Activated CD4-positive, alpha-beta memory T cell treated with anti-CD3 and anti-CD28 coated beads for 36 hours (primary cell): Measurements from ENCODE around the gene SNTG2. TPM values are rescaled to one million over a fixed set of nuclear protein-coding genes. Genes with fewer than 3 reads are reported as not detected.

Source experiments
- CTCF ChIA-PET: fragments of 350-600 bp; sonication (Branson Sonifier 250); formaldehyde crosslinking; loops from one replicate; lab custom pipeline; 2021; ENCODE audit warnings: antibody characterized with exemption, inconsistent platforms; lab: Charles Lee
- POLR2A ChIA-PET: fragments of 350-600 bp; sonication (Branson Sonifier 250); formaldehyde crosslinking; loops from one replicate; lab custom pipeline; 2021; ENCODE audit warnings: antibody characterized with exemption; lab: Charles Lee
- DNase-seq: peaks from one replicate; pipeline ENCODE4 v3.0.0-alpha.2; 2020
- H3K27ac Mint-ChIP-seq: one replicate; pipeline ENCODE4 v1.8.0; 2021; ENCODE audit warnings: mixed read lengths
- H3K27me3 Mint-ChIP-seq: one replicate; pipeline ENCODE4 v1.8.0; 2021; ENCODE audit warnings: mixed read lengths
- H3K36me3 Mint-ChIP-seq: one replicate; pipeline ENCODE4 v1.8.0; 2021; ENCODE audit warnings: mixed read lengths
- H3K4me1 Mint-ChIP-seq: one replicate; pipeline ENCODE4 v1.8.0; 2021; ENCODE audit warnings: low read depth, mixed read lengths
- H3K4me3 Mint-ChIP-seq: one replicate; pipeline ENCODE4 v1.8.0; 2021; ENCODE audit warnings: mild to moderate bottlenecking, mixed read lengths
- H3K9me3 Mint-ChIP-seq: one replicate; pipeline ENCODE4 v1.8.0; 2021; ENCODE audit warnings: mixed read lengths
- intact Hi-C: fragments of 100-400 bp; cut with micrococcal nuclease; formaldehyde crosslinking; loops from one replicate; pipeline ENCODE4 v1.15.1; 2023
- total RNA-seq, 2 experiments: library from RNA; stranded (reverse); gene quantifications; one replicate each; pipeline ENCODE4 v1.2.3, GENCODE V29; 2021

Gene SNTG2
- total RNA-seq, 2 experiments from 2014 or later, result 0.67 to 0.94 TPM

DNA sequence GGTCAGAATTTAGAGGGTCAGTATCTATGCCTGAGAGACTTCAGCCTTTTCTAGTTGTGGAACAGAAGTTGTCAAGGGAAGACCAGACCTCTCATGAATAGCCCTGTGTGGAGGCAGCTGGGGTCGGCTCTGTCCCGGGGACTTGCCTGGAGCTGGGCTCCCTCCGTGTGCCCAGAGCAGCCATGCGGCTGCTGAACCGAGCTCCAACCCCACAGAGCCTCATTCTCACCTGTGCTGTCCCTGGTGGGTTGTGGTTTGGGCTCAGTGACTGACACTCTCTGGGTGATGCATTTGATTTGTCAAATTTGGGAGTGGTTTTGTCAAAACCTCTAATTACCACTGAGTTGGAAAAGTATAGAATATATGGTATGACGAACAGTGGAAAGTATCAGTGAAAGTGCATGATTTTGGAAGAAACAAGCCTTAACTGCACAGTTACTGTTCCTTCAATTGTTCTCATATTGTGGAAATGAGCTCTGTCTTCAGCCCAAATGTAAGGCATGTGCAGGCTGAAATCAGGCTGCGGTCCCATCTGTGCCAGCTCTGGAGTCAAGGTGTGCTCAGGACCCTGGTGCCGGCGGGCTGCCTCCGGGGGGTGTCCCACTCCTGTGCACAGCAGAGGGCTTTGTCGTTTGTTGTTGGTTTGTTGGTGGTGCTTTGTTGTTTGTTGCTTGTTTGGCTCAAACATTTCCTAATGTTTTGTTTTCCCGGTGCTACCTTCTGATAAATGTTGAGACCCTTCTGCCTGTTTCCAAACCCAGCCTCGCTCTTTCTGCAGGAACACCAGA is 200.3 kb downstream of the SNTG2 start:
- intact Hi-C loops, result no loop called here
- Mint-ChIP-seq H3K36me3 (no peaks in the 10 kb centered on the region), H3K4me1 (no peaks in the 10 kb centered on the region), H3K4me3 (no peak overlapping the region), H3K27ac (no peak overlapping the region), H3K27me3 (no peaks in the 10 kb centered on the region), H3K9me3 (no peaks in the 10 kb centered on the region)
- no peak for DNase-seq
- CTCF ChIA-PET, result no interaction called here
- POLR2A ChIA-PET, result no interaction called here

- Mint-ChIP-seq H3K36me3 (no peaks in the 10 kb centered on the region), H3K4me3 (no peak overlapping the region), H3K27me3 (no peaks in the 10 kb centered on the region), H3K4me1 (no peaks in the 10 kb centered on the region), H3K27ac (no peak overlapping the region), H3K9me3 (no peaks in the 10 kb centered on the region)
- ChIA-PET CTCF (no interaction called here), POLR2A (no interaction called here)
- DNase-seq, result no peak
- intact Hi-C loops, result no loop called here
Observed at GRCh38 chr2:1152375-1152774, 201.7 kb downstream of the SNTG2 start.

DNA sequence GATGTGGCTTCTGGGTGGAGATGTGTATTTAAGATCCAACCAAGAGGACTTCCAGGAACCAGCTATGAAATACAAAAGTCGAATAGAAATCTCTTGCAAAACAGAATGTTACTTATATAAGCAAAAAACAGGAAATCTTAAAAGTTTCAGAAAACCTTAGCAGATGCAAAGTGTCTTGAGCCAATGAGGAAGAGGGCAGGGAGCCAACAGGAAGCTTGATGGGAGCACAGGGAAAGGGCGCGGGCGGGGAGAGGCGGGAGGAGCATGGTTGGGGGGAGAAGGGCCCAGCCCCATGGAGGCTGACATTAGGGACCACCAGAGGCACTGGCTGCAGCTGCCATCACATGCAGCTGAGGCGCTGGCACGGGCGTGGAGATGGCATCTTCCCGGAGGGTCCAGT is 203.3 kb downstream of the SNTG2 start:
- no peaks in the 10 kb centered on the region for H3K27me3 Mint-ChIP-seq
- intact Hi-C loops, result no loop called here
- POLR2A ChIA-PET, result no interaction called here
- H3K9me3 Mint-ChIP-seq, result no peaks in the 10 kb centered on the region
- H3K4me1 Mint-ChIP-seq, result no peaks in the 10 kb centered on the region
- H3K4me3 Mint-ChIP-seq, result no peak overlapping the region
- CTCF ChIA-PET, result no interaction called here
- H3K27ac Mint-ChIP-seq, result no peak overlapping the region
- no peak for DNase-seq
- no peaks in the 10 kb centered on the region for H3K36me3 Mint-ChIP-seq

DNA sequence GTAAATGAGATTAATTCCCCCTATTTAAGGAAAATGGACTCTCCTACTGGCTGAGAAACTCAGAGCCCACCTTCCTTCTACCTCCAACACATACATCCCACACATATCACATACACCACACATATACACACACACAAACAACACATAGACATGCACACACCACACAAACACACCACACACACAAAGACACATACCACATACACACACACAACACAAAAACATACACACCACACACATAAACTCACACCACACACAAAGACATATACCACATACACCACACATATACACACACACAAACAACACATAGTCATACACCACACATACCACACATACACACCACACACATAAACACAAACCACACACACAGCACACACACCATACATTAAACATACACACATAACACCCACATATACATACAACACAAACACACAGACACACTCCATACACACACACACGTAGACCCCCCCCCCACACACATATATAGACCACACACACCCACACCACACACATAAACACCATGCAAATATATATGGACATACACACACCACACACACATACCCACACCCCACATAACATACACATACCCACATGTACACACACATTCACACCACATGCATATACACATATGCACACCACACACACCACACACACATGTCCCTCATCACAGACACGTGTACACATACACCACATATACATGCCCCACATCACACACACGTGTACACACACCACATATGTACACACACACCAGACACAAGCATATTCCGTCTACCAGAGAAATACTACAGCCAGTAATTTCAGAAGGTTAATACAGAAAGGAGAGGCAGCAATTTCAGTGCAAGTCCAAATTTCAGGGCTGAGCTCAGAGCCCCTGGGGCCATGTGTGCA is 204.3 kb downstream of the SNTG2 start:
- H3K36me3 Mint-ChIP-seq, result no peaks in the 10 kb centered on the region
- ChIA-PET POLR2A (no interaction called here), CTCF (no interaction called here)

GRCh38 chr2:1156059-1156458 is 205.4 kb downstream of the SNTG2 start:
- DNase-seq, result no peak
- Mint-ChIP-seq H3K4me3 (no peak overlapping the region), H3K36me3 (no peaks in the 10 kb centered on the region), H3K27ac (no peak overlapping the region), H3K4me1 (no peaks in the 10 kb centered on the region), H3K27me3 (no peaks in the 10 kb centered on the region), H3K9me3 (no peaks in the 10 kb centered on the region)
- intact Hi-C loops, result no loop called here
- ChIA-PET POLR2A (no interaction called here), CTCF (no interaction called here)

More for the DNA sequence above, 204.3 kb downstream of the SNTG2 start:
- H3K4me1 Mint-ChIP-seq, result no peaks in the 10 kb centered on the region
- no peaks in the 10 kb centered on the region for H3K27me3 Mint-ChIP-seq
- no peak for DNase-seq
- no peak overlapping the region for H3K27ac Mint-ChIP-seq
- intact Hi-C loops, result no loop called here
- H3K4me3 Mint-ChIP-seq, result no peak overlapping the region
- H3K9me3 Mint-ChIP-seq, result no peaks in the 10 kb centered on the region

- ChIA-PET POLR2A (no interaction called here), CTCF (no interaction called here)
- Mint-ChIP-seq H3K9me3 (no peaks in the 10 kb centered on the region), H3K36me3 (no peaks in the 10 kb centered on the region), H3K4me1 (no peaks in the 10 kb centered on the region), H3K4me3 (no peak overlapping the region), H3K27me3 (no peaks in the 10 kb centered on the region), H3K27ac (no peak overlapping the region)
- intact Hi-C loops, result no loop called here
- DNase-seq, result no peak
Observed at GRCh38 chr2:1156531-1156930, 205.9 kb downstream of the SNTG2 start.

DNA sequence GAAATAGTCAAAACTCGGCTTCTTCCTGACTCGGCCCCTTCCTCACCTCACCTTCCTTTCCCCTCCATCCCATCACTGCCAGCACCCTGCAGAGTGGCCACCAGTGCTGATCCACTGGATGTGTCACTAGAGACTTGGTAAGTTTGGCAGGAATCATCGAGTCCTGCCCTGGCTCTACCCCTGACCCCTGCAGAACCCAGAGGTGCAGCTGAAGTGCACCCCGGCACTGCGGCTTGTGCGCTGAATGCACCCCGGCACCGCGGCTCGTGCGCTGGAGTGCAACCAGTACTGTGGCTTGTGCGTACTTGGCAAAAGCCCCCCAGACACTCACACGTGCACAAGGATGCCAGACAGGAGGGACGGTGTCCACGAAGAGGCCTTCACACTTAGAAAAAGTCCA is 206.5 kb downstream of the SNTG2 start:
- POLR2A ChIA-PET, result no interaction called here
- H3K27me3 Mint-ChIP-seq, result no peaks in the 10 kb centered on the region
- intact Hi-C loops, result no loop called here
- DNase-seq, result no peak
- no peaks in the 10 kb centered on the region for H3K9me3 Mint-ChIP-seq
- no peak overlapping the region for H3K4me3 Mint-ChIP-seq
- H3K27ac Mint-ChIP-seq, result no peak overlapping the region
- no peaks in the 10 kb centered on the region for H3K4me1 Mint-ChIP-seq
- CTCF ChIA-PET, result no interaction called here
- no peaks in the 10 kb centered on the region for H3K36me3 Mint-ChIP-seq

GRCh38 chr2:1159013-1159412 is 208.4 kb downstream of the SNTG2 start:
- no peak overlapping the region for H3K4me3 Mint-ChIP-seq
- intact Hi-C loops, result no loop called here
- CTCF ChIA-PET, result no interaction called here
- peaks cover 16% of the 10 kb centered on the region for H3K9me3 Mint-ChIP-seq
- no peaks in the 10 kb centered on the region for H3K27me3 Mint-ChIP-seq
- DNase-seq, result no peak
- H3K27ac Mint-ChIP-seq, result no peak overlapping the region
- POLR2A ChIA-PET, result no interaction called here
- peaks cover 9% of the 10 kb centered on the region for H3K36me3 Mint-ChIP-seq
- peaks cover 18% of the 10 kb centered on the region for H3K4me1 Mint-ChIP-seq

- POLR2A ChIA-PET, result no interaction called here
- no peak for DNase-seq
- intact Hi-C loops, result no loop called here
- H3K4me3 Mint-ChIP-seq, result no peak overlapping the region
- CTCF ChIA-PET, result no interaction called here
- H3K36me3 Mint-ChIP-seq, result peaks cover 12% of the 10 kb centered on the region
- H3K9me3 Mint-ChIP-seq, result peaks cover 25% of the 10 kb centered on the region
- H3K27me3 Mint-ChIP-seq, result no peaks in the 10 kb centered on the region
- H3K27ac Mint-ChIP-seq, result peak overlapping the region; percentile 90
- H3K4me1 Mint-ChIP-seq, result peaks cover 34% of the 10 kb centered on the region
Observed at GRCh38 chr2:1162246-1162645, 211.6 kb downstream of the SNTG2 start.

DNA sequence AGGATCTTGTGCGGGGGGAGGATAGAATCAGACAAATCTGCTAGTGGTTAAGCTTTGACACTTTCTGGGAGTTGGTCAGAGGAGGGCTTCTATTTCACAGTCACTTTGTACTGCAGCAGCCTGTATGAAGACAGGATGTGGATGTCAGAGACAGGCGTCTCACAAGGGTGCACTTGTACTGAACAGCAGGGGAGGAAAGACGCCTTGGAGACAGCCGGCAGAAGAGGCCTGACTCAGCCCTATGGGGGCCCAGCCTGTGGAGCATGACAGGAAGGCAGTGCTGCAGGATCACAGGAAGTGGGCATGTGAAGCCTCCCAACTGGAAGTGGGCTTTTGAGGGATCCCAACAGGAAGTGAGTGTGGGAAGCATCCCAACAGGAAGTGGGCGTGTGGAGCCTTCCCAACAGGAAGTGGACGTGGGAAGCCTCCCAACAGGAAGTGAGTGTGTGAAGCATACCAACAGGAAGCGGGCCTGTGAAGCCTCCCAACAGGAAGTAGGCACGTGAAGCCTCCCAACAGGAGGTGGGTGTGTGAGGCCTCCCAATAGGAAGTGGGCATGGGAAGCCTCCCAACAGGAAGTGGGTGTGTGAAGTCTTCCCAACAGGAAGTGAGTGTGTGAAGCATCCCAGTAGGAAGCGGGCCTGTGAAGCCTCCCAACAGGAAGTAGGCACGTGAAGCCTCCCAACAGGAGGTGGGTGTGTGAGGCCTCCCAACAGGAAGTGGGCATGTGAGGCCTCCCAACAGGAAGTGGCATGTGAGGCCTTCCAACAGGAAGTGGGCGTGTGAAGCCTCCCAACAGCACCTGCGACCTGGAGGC is 212.3 kb downstream of the SNTG2 start:
- H3K4me1 Mint-ChIP-seq, result peaks cover 34% of the 10 kb centered on the region
- DNase-seq, result peak; percentile 60
- ChIA-PET POLR2A (no interaction called here), CTCF (no interaction called here)
- H3K27me3 Mint-ChIP-seq, result no peaks in the 10 kb centered on the region
- H3K27ac Mint-ChIP-seq, result peak overlapping the region; percentile 90
- H3K36me3 Mint-ChIP-seq, result peaks cover 12% of the 10 kb centered on the region
- peaks cover 26% of the 10 kb centered on the region for H3K9me3 Mint-ChIP-seq
- intact Hi-C loops, result no loop called here
- H3K4me3 Mint-ChIP-seq, result peak overlapping the region; percentile 21

- POLR2A ChIA-PET, result no interaction called here
- Mint-ChIP-seq H3K4me3 (no peak overlapping the region), H3K4me1 (peaks cover 36% of the 10 kb centered on the region), H3K9me3 (peaks cover 26% of the 10 kb centered on the region), H3K27me3 (no peaks in the 10 kb centered on the region), H3K27ac (no peak overlapping the region), H3K36me3 (peaks cover 14% of the 10 kb centered on the region)
- CTCF ChIA-PET, result interaction anchor here (0.8 kb wide), 1 partner anchor 794 kb away, joined by 3 read pairs; no protein-coding TSS in a partner anchor
- DNase-seq, result no peak
- intact Hi-C loops, result no loop called here
Observed at GRCh38 chr2:1166976-1167375, 216.3 kb downstream of the SNTG2 start.

DNA sequence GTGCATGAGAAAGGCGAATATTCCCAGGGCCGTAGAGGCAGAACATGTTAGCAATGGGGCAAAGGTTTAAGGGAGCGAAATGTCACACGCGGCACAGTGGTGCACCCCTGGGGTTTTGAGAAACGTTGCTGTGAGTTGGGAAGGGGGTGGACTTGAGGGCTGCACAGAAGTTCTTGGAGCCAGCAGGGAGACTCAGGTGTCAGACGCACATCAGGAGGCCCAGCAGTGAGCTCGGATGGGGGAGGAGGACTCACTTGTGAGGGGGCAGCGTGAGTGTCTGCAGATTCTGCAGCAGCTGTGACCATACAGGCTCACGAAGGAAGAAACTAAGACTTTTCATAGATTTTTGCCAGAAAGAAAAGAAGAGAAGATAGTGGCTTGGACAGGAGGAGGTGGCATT is 218.2 kb downstream of the SNTG2 start:
- ChIA-PET CTCF (no interaction called here), POLR2A (no interaction called here)
- Mint-ChIP-seq H3K27me3 (no peaks in the 10 kb centered on the region), H3K4me3 (no peak overlapping the region), H3K36me3 (peaks cover 5% of the 10 kb centered on the region), H3K9me3 (peaks cover 12% of the 10 kb centered on the region), H3K27ac (no peak overlapping the region), H3K4me1 (peaks cover 20% of the 10 kb centered on the region)
- intact Hi-C loops, result no loop called here
- no peak for DNase-seq
